Measurements from ENCODE around the gene PTHLH.
A peak's percentile ranks its signal among the peaks of the same experiment; 100 is the strongest.

Gene PTHLH

GRCh38 chr12:28012333-28012918, 39.9 kb upstream of the PTHLH start:
- CTCF ChIA-PET = interaction anchor here (1.4 kb wide), 1 partner anchor 10 kb away, joined by 5 read pairs; no protein-coding TSS in a partner anchor
- no peak for DNase-seq (ENCODE audit: low read depth, low spot score)
- no peak overlapping the region for H3K4me3 ChIP-seq (ENCODE audit: low read depth, low read length)
- TF ChIP-seq CTCF (IDR thresholded peaks at IDR 0.05; ENCODE audit: insufficient read depth, low read length, missing control alignments) = no peak
- POLR2A ChIA-PET = no interaction called here

GRCh38 chr12:28010036-28010435, 37.5 kb upstream of the PTHLH start:
- ChIA-PET CTCF (no interaction called here), POLR2A (no interaction called here)
- no peak for TF ChIP-seq CTCF (IDR thresholded peaks at IDR 0.05; ENCODE audit: insufficient read depth, low read length, missing control alignments)

DNA sequence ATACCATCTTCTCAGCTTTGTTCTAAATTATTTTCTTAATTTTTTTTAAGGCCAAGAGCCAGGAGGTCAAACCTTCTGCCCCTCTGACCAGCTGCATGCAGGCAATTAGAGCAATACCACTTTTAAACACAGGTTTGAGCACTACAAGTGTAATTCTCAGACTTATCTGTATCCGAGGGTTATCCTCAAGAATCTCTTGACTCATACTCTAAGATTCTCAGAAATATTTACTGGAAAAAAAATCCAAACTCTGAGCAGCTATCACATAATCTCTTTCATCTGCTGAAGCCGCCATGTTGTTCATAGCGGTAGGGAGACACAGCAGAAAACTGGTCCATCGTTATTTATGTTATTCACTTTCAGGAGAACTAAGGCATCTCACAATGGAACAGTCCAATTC, 27.4 kb upstream of the PTHLH start:
- no peak overlapping the region for H3K4me3 ChIP-seq (ENCODE audit: low read depth, low read length)
- CTCF ChIA-PET = interaction anchor here (0.9 kb wide), 1 partner anchor 8 kb away, joined by 4 read pairs; no protein-coding TSS in a partner anchor
- DNase-seq (ENCODE audit: low read depth, low spot score) = no peak
- no peak for TF ChIP-seq CTCF (IDR thresholded peaks at IDR 0.05; ENCODE audit: insufficient read depth, low read length, missing control alignments)
- POLR2A ChIA-PET = no interaction called here

More at GRCh38 chr12:28010036-28010435, 37.5 kb upstream of the PTHLH start:
- no peak for DNase-seq (ENCODE audit: low read depth, low spot score)
- H3K4me3 ChIP-seq (ENCODE audit: low read depth, low read length) = no peak overlapping the region

DNA sequence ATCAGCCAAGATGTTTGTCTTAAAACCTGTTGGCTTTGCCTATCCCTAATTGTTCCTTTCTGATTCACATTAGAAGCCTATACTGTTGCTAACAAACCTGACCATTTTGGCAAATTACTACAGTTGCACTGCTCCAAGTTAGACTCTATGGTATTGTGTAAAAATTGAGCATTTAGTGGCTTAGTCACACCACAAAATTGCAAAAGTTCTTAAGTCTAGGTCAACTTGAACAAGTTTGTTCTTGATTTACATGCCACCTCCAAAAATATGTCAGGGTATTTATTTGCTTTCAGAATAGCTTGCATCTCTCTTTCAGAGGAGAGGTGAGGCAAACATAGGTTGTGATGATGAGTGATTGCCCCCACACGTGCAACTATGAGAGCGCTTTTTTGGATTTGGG, 27.0 kb upstream of the PTHLH start:
- POLR2A ChIA-PET = no interaction called here
- peak; percentile 59 for DNase-seq (ENCODE audit: low read depth, low spot score)
- CTCF ChIA-PET = no interaction called here

DNA sequence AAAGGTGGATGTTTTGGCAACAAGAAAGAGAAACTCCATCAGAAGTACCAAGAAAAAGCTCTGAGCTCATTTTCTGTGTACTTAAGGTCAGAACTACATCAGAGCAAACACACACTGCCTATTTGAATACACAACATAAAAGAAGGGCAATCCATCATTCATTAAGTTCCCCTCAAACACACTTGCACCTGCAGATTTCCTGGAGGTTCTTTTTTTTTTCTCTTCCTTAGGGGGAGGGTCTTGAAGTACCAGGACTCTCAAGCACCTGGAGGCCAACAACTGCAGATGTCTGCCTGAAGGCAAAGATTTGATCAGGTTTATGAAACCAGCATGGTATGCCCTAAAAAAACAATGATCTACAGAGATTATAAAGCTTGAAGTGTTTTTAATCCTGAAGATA, 26.1 kb upstream of the PTHLH start:
- ChIA-PET POLR2A (no interaction called here), CTCF (interaction anchor here (1.1 kb wide), 1 partner anchor 10 kb away, joined by 3 read pairs; no protein-coding TSS in a partner anchor)
- no peak for DNase-seq (ENCODE audit: low read depth, low spot score)
- no peak overlapping the region for H3K4me3 ChIP-seq (ENCODE audit: low read depth, low read length)
- no peak for TF ChIP-seq CTCF (IDR thresholded peaks at IDR 0.05; ENCODE audit: insufficient read depth, low read length, missing control alignments)

More for the DNA sequence above, 27.0 kb upstream of the PTHLH start:
- no peak for TF ChIP-seq CTCF (IDR thresholded peaks at IDR 0.05; ENCODE audit: insufficient read depth, low read length, missing control alignments)
- no peak overlapping the region for H3K4me3 ChIP-seq (ENCODE audit: low read depth, low read length)

GRCh38 chr12:27998170-27998569, 25.6 kb upstream of the PTHLH start:
- no peak for DNase-seq (ENCODE audit: low read depth, low spot score)
- CTCF ChIA-PET = interaction anchor here (1.1 kb wide), 1 partner anchor 9 kb away, joined by 3 read pairs; no protein-coding TSS in a partner anchor
- POLR2A ChIA-PET = no interaction called here
- TF ChIP-seq CTCF (IDR thresholded peaks at IDR 0.05; ENCODE audit: insufficient read depth, low read length, missing control alignments) = no peak
- H3K4me3 ChIP-seq (ENCODE audit: low read depth, low read length) = no peak overlapping the region

Measured in AG04449 (cell line).